Tibial artery (tissue), 4 donors: Measurements from ENCODE around the gene NPEPL1.

Source experiments
- DNase-seq, 2 donors: peaks; one replicate each; pipeline ENCODE4 v3.0.0-alpha.2; 2019
- H3K27ac ChIP-seq, 2 donors: fragments of 200-600 bp; sonication (generic) in 1 of 2; 1 replicate in 1 of 2; 2 replicates in 1 of 2; pipeline ENCODE4 v1.5.1; 2018 to 2019; ENCODE audit warnings: mild to moderate bottlenecking in 1 of 2
- H3K27me3 ChIP-seq, 2 donors: fragments of 200-600 bp; sonication (generic) in 1 of 2; one replicate each; pipeline versions ENCODE4 v1.5.1 to v1.6.0; 2016 to 2019
- H3K36me3 ChIP-seq, 3 donors: fragments of 200-600 bp; sonication (generic) in 2 of 3; one replicate each; pipeline ENCODE4 v1.5.1; 2016 to 2019; ENCODE audit warnings: mild to moderate bottlenecking in 2 of 3
- H3K4me1 ChIP-seq, 4 donors: fragments of 200-600 bp; sonication (generic) in 2 of 4; 1 replicate in 3 of 4; 2 replicates in 1 of 4; pipeline ENCODE4 v1.5.1; 2016 to 2019
- H3K4me3 ChIP-seq, 2 donors: fragments of 200-600 bp; sonication (generic) in 1 of 2; 1 replicate in 1 of 2; 2 replicates in 1 of 2; pipeline ENCODE4 v1.5.1; 2018 to 2019; ENCODE audit warnings: mild to moderate bottlenecking in 2 of 2
- H3K9me3 ChIP-seq, 3 donors: fragments of 200-600 bp; sonication (generic) in 1 of 3; one replicate each; pipeline ENCODE4 v1.5.1; 2016 to 2019
- CTCF ChIP-seq, 2 experiments: fragments of 200-600 bp in 1 of 2; fragments of 450-650 bp in 1 of 2; IDR thresholded peaks; one replicate each; pipeline ENCODE4 v1.5.1; 2017 to 2019; ENCODE audit warnings: antibody characterized with exemption in 2 of 2, mild to moderate bottlenecking in 1 of 2, moderate library complexity in 1 of 2
- intact Hi-C: fragments of 100-400 bp; cut with DNase I; formaldehyde crosslinking; loops from one replicate; pipeline ENCODE4 v1.15.0; 2023; ENCODE audit warnings: low total_unique reads

The NPEPL1 gene

GRCh38 chr20:58745391-58745790, 52.8 kb downstream of the NPEPL1 start:
- Histone ChIP-seq H3K4me1 (no peaks in the 10 kb centered on the region), H3K27me3 (peaks cover 0 to 44% of the 10 kb centered on the region in 2 donors), H3K36me3 (no peaks in the 10 kb centered on the region), H3K9me3 (no peaks in the 10 kb centered on the region), H3K4me3 (no peak overlapping the region), H3K27ac (no peak overlapping the region)
- intact Hi-C loops: no loop called here
- no peak for DNase-seq
- TF ChIP-seq CTCF (IDR thresholded peaks at IDR 0.05): no peak

- no peaks in the 10 kb centered on the region for H3K9me3 ChIP-seq
- no peak overlapping the region for H3K27ac ChIP-seq
- intact Hi-C loops: no loop called here
- H3K4me3 ChIP-seq: no peak overlapping the region
- TF ChIP-seq CTCF (IDR thresholded peaks at IDR 0.05): no peak
- H3K36me3 ChIP-seq: no peaks in the 10 kb centered on the region
- H3K27me3 ChIP-seq: peaks cover 0 to 37% of the 10 kb centered on the region in 2 donors
- no peaks in the 10 kb centered on the region for H3K4me1 ChIP-seq
- DNase-seq: no peak
Measured at GRCh38 chr20:58746620-58747019, 54.0 kb downstream of the NPEPL1 start.

GRCh38 chr20:58747211-58747610, 54.6 kb downstream of the NPEPL1 start:
- intact Hi-C loops: no loop called here
- peaks cover 0 to 39% of the 10 kb centered on the region in 2 donors for H3K27me3 ChIP-seq
- TF ChIP-seq CTCF (IDR thresholded peaks at IDR 0.05): no peak

GRCh38 chr20:58748618-58749017, 56.0 kb downstream of the NPEPL1 start:
- Histone ChIP-seq H3K4me1 (no peaks in the 10 kb centered on the region), H3K4me3 (no peak overlapping the region), H3K27ac (no peak overlapping the region), H3K36me3 (no peaks in the 10 kb centered on the region), H3K27me3 (peaks cover 0 to 36% of the 10 kb centered on the region in 2 donors), H3K9me3 (no peaks in the 10 kb centered on the region)
- no peak for DNase-seq
- intact Hi-C loops: no loop called here
- no peak for TF ChIP-seq CTCF (IDR thresholded peaks at IDR 0.05)

More at GRCh38 chr20:58747211-58747610, 54.6 kb downstream of the NPEPL1 start:
- Histone ChIP-seq H3K4me1 (no peaks in the 10 kb centered on the region), H3K36me3 (no peaks in the 10 kb centered on the region), H3K27ac (no peak overlapping the region), H3K4me3 (no peak overlapping the region), H3K9me3 (no peaks in the 10 kb centered on the region)
- DNase-seq: no peak

GRCh38 chr20:58749098-58749769, 56.6 kb downstream of the NPEPL1 start:
- intact Hi-C loops: no loop called here
- H3K36me3 ChIP-seq: no peaks in the 10 kb centered on the region
- H3K27ac ChIP-seq: no peak overlapping the region
- H3K4me3 ChIP-seq: no peak overlapping the region
- TF ChIP-seq CTCF (IDR thresholded peaks at IDR 0.05): no peak
- no peak for DNase-seq
- H3K9me3 ChIP-seq: no peaks in the 10 kb centered on the region
- no peaks in the 10 kb centered on the region for H3K4me1 ChIP-seq
- H3K27me3 ChIP-seq: peaks cover 0 to 32% of the 10 kb centered on the region in 2 donors
